Adrenal gland (tissue), 12 donors: ENCODE data around the gene ZBTB4. TPM values are rescaled to one million over a fixed set of nuclear protein-coding genes. Genes with fewer than 3 reads are reported as not detected.
"Not testable (repeated sequence)": the region's sequence is repeated elsewhere in the genome, so short reads cannot be mapped to it uniquely, and the experiment has no call there.

Source experiments
- DNase-seq, 7 donors: peaks; one replicate each; pipeline ENCODE4 v3.0.0-alpha.2; 2019 to 2020
- H3K27ac ChIP-seq, 5 donors: fragments of 200-600 bp; sonication (generic) in 4 of 5; 1 replicate in 3 of 5; 2 replicates in 2 of 5; pipeline versions ENCODE4 v1.5.1 to v1.8.0; 2016 to 2020; ENCODE audit warnings: mild to moderate bottlenecking in 1 of 5
- H3K27me3 ChIP-seq: fragments of 200-600 bp; 2 replicates; pipeline ENCODE4 v1.8.0; 2021
- H3K36me3 ChIP-seq, 2 donors: fragments of 200-600 bp; replicated peaks in 1 of 2; 1 replicate in 1 of 2; 2 replicates in 1 of 2; pipeline versions ENCODE4 v1.5.1 to v1.8.0; 2018 to 2022
- H3K4me1 ChIP-seq, 2 donors: fragments of 200-600 bp; replicated peaks in 1 of 2; 1 replicate in 1 of 2; 2 replicates in 1 of 2; pipeline versions ENCODE4 v1.5.1 to v1.8.0; 2018 to 2021
- H3K4me3 ChIP-seq, 4 donors: fragments of 200-600 bp; sonication (generic) in 3 of 4; one replicate each; pipeline ENCODE4 v1.5.1; 2016 to 2018
- H3K9me3 ChIP-seq, 3 donors: fragments of 200-600 bp; sonication (generic) in 1 of 3; replicated peaks in 1 of 3; 1 replicate in 2 of 3; 2 replicates in 1 of 3; pipeline versions ENCODE4 v1.5.1 to v1.8.0; 2016 to 2021
- POLR2A ChIP-seq, 2 donors: fragments of 450-650 bp; IDR thresholded peaks; one replicate each; pipeline ENCODE4 v1.6.1; 2017; ENCODE audit warnings: antibody characterized with exemption in 2 of 2, mild to moderate bottlenecking in 2 of 2, moderate library complexity in 1 of 2
- WGBS, 4 donors: extraction: QIAGEN DNeasy Blood & Tissue Kit in 2 of 4; methylation state at CpG; one replicate each; pipeline versions ENCODE4 v1.1.5 to v1.1.7; 2013 to 2017; 5-methylcytosine and 5-hydroxymethylcytosine counted together
- intact Hi-C, 2 donors: fragments of 100-400 bp; cut with DNase I; formaldehyde crosslinking; loops; one replicate each; pipeline versions ENCODE4 v1.14.1 to v1.15.0; 2022 to 2023
- polyA plus RNA-seq, 3 donors: library from polyadenylated mRNA; stranded (reverse); fragments of 200-250 nt in 2 of 3; fragments of 350-450 nt in 1 of 3; fragmentation: Illumina TruSeq in 1 of 3; extraction: RNeasy Lipid Tissue Mini Kit (QIAGEN cat#74804) in 1 of 3; gene quantifications; one replicate each; pipeline ENCODE4 v1.2.3, GENCODE V29; 2013 to 2014
- total RNA-seq, 9 donors: library from RNA; depleted of rRNA in 4 of 9; stranded (reverse); fragments of >200 nt in 4 of 9; fragments of 120-200 nt in 1 of 9; fragmentation: NEBNext Ultra II Directional in 1 of 9; extraction: Animal tissue kit (Norgen Biotek cat#: 25700) in 1 of 9; gene quantifications; one replicate each; pipeline versions ENCODE4 v1.1.0 to v1.2.4, GENCODE V29; 2013 to 2023
- TF ChIP-seq, protein P1 (sequence below), 6 experiments: fragments of 450-650 bp in 4 of 6; fragments of 200-600 bp in 2 of 6; sonication (generic) in 1 of 6; IDR thresholded peaks; 1 replicate in 5 of 6; 2 replicates in 1 of 6; pipeline versions ENCODE4 v1.5.1 to v1.8.0; 2016 to 2021; ENCODE audit warnings: antibody characterized with exemption in 6 of 6, mild to moderate bottlenecking in 2 of 6, moderate library complexity in 1 of 6
- donor health status: healthy with polysubstance abuse.
- donor health status: Bipolar disorder and iron deficiency.
- donor health status: DM: yes; HTN: yes; CAD: no.
- donor health status: DM: no; HTN: no; CAD: no.
- donor health status: DM: no; HTN: no; CAD: no.
- donor health status: DM: yes; HTN: yes; CAD: no.

The ZBTB4 gene
- total and polyA plus RNA-seq, 12 donors: 16.6 to 111 (median 66.5) TPM

DNA sequence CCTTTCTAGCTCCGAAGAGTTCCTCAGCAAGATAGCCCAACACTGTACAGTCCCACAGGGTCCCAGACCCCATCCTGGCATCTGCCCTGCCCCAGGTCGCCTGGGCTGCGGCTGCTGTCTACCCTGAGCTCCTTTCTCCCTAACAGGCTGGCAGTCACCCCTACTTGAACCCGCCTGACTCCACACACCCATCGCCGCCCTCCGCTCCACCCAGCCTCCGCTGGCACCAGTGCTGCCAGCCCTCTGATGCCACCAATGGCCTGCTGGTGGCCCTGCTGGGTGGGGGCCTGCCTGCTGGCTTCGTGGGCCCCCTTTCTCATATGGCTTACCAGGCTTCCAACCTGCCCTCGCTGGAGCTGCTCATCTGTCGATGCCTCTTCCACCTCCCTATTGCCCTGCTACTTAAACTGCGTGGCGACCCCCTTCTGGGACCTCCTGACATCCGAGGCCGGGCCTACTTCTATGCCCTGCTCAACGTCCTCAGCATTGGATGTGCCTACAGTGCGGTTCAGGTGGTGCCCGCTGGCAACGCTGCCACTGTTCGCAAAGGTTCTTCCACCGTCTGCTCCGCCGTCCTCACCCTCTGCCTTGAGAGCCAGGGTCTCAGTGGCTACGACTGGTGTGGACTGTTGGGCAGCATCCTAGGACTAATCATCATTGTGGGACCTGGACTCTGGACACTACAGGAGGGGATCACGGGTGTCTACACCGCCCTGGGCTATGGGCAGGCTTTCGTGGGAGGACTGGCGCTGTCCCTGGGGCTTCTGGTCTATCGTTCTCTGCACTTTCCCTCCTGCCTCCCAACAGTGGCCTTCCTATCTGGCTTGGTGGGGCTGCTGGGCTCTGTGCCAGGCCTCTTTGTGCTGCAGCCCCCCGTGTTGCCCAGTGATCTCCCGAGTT lies 2.7 kb upstream of the ZBTB4 start:
- Histone ChIP-seq H3K4me1 (peaks cover 38 to 41% of the 10 kb centered on the region in 2 donors), H3K27ac (peak overlapping the region in 3 of 5 donors; percentile 96 to 100 (median 99))
- H3K36me3 ChIP-seq, H3K9me3 ChIP-seq, intact Hi-C loops, DNase-seq, H3K27me3 ChIP-seq, H3K4me3 ChIP-seq: not testable (repeated sequence)
- 87 to 96% (median 88%) methylated on average over 28 to 30 of the region's 31 CpGs for WGBS, 4 donors

- Histone ChIP-seq H3K27ac (peak within 1 kb of the TSS in 4 of 5 donors; percentile 99 to 100 (median 100)), H3K4me3 (peak within 1 kb of the TSS in 1 of 4 donors; percentile 88), H3K4me1 (peaks cover 38 to 41% of the 10 kb centered on the region in 2 donors)
- H3K27me3 ChIP-seq, H3K36me3 ChIP-seq, DNase-seq, intact Hi-C loops, H3K9me3 ChIP-seq: not testable (repeated sequence)
- 89 to 99% (median 91%) methylated on average over 4 of the region's 4 CpGs for WGBS, 4 donors
Observed at GRCh38 chr17:7481275-7481674, 1.8 kb upstream of the ZBTB4 start, which contains the start of gene SLC35G6. Gene SLC35G6, plus strand, starts transcription at chr17:7481446. Its CDS starts 71 bp downstream, at chr17:7481517.

DNA sequence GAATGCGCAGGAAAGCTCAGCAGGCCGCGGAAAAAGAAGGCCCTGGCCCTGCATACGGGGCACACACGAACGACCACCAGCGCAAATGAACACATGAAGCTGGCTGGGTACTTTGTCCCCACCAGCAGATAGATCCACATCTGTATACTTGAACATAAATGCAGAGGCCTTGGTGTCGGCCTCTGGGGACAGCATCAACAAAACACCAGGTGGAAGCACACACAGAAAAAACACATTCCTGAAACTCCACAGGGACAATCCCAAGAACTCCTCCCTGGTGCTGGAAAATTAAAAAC lies 606 bp upstream of the ZBTB4 start:
- Histone ChIP-seq H3K4me1 (peaks cover 40 to 41% of the 10 kb centered on the region in 2 donors), H3K36me3 (no peaks in the 10 kb centered on the region), H3K4me3 (peak overlapping the region in 3 of 4 donors; percentile 36 to 99 (median 88)), H3K27ac (peak overlapping the region; percentile 93 to 100 (median 99)), H3K27me3 (no peaks in the 10 kb centered on the region), H3K9me3 (no peaks in the 10 kb centered on the region)
- no peak for TF ChIP-seq POLR2A (IDR thresholded peaks at IDR 0.05)
- TF ChIP-seq, protein P1, sequence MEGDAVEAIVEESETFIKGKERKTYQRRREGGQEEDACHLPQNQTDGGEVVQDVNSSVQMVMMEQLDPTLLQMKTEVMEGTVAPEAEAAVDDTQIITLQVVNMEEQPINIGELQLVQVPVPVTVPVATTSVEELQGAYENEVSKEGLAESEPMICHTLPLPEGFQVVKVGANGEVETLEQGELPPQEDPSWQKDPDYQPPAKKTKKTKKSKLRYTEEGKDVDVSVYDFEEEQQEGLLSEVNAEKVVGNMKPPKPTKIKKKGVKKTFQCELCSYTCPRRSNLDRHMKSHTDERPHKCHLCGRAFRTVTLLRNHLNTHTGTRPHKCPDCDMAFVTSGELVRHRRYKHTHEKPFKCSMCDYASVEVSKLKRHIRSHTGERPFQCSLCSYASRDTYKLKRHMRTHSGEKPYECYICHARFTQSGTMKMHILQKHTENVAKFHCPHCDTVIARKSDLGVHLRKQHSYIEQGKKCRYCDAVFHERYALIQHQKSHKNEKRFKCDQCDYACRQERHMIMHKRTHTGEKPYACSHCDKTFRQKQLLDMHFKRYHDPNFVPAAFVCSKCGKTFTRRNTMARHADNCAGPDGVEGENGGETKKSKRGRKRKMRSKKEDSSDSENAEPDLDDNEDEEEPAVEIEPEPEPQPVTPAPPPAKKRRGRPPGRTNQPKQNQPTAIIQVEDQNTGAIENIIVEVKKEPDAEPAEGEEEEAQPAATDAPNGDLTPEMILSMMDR (IDR thresholded peaks at IDR 0.05): peak in 1 of 6 experiments; percentile 0
- intact Hi-C loops: no loop called here
- 6 to 10% (median 8%) methylated on average over 8 of the region's 8 CpGs for WGBS, 4 donors
- no peak for DNase-seq

GRCh38 chr17:7478276-7479212 lies 887 bp downstream of the ZBTB4 start:
- intact Hi-C loops: loop anchor here in 1 of 2 donors (5.0 kb wide), 1 partner anchor 41 kb away; the partner anchor contains the start of genes FGF11 and TMEM102
- WGBS, 4 donors: 12 to 20% (median 14%) methylated on average over 5 to 40 of the region's 40 CpGs
- peak overlapping the region; percentile 87 to 100 (median 99) for H3K27ac ChIP-seq
- peak in 1 of 2 donors; percentile 21 for TF ChIP-seq POLR2A (IDR thresholded peaks at IDR 0.05)
- TF ChIP-seq, protein P1 (IDR thresholded peaks at IDR 0.05): no peak
- H3K4me3 ChIP-seq: peak overlapping the region; percentile 76 to 99 (median 86)
- H3K27me3 ChIP-seq: no peaks in the 10 kb centered on the region
- peak in 6 of 7 donors; percentile 70 to 82 (median 76) for DNase-seq
- H3K9me3 ChIP-seq: no peaks in the 10 kb centered on the region
- H3K4me1 ChIP-seq: peaks cover 42 to 48% of the 10 kb centered on the region in 2 donors
- H3K36me3 ChIP-seq: no peaks in the 10 kb centered on the region
